GM10248 (cell line): Measurements from ENCODE around the gene SLC45A3.

Experiments
- CTCF ChIA-PET: fragments of 300-600 bp; sonication (Branson Sonifier 250); formaldehyde crosslinking; extraction: SDS; loops from one replicate; lab custom pipeline; 2021; ENCODE audit warnings: antibody characterized with exemption; lab: Yijun Ruan, JAX
- POLR2A ChIA-PET: fragments of 350-650 bp; sonication (Branson Sonifier 250); formaldehyde crosslinking; extraction: SDS; loops from one replicate; lab custom pipeline; 2020; ENCODE audit warnings: antibody characterized with exemption; lab: Yijun Ruan, JAX
- DNase-seq: peaks from one replicate; pipeline ENCODE4 v3.0.0; 2012; ENCODE audit errors: extremely low spot score
- CTCF ChIP-seq: IDR thresholded peaks from 2 replicates; pipeline ENCODE4 v1.5.1; 2012; ENCODE audit warnings: mild to moderate bottlenecking, low read depth; ENCODE audit errors: extremely low read depth, missing control alignments, control extremely low read depth

The SLC45A3 gene

GRCh38 chr1:205678286-205679111 lies 1.8 kb downstream of the SLC45A3 start:
- ChIA-PET POLR2A (no interaction called here), CTCF (interaction anchor here (0.7 to 6.1 kb wide), 10 partner anchors 9 to 154 kb away, joined by 3 to 46 read pairs (median 5); no protein-coding TSS in a partner anchor)
- no peak for TF ChIP-seq CTCF
- DNase-seq, result no peak

- DNase-seq, result no peak
- POLR2A ChIA-PET, result interaction anchor here (0.6 kb wide), 1 partner anchor 9 kb away, joined by 3 read pairs; no protein-coding TSS in a partner anchor
- CTCF ChIA-PET, result interaction anchor here (0.9 to 6.1 kb wide), 9 partner anchors 9 to 153 kb away, joined by 3 to 46 read pairs (median 7); no protein-coding TSS in a partner anchor
- TF ChIP-seq CTCF, result no peak
These were observed 3.1 kb downstream of the SLC45A3 start for GRCh38 chr1:205677167-205677566.

DNA sequence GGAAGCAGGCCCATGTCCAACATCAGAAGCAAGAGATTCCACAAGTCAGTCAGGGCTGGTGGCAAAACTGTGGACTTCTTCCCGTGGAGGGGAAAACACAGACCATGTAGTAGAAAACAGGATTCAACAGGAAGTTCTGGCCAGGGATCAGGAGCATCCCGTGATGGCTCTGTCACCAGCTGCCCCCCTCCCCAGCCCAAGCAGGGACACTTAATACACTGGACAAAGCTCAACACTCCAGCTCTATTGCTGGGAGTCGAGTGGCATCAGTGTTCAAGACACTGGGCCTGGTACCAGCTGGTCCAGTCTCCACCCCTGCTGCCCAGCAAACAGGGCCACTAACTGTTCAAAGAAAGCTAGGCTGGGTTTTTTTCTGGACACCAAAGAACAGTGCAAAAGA lies 3.7 kb downstream of the SLC45A3 start:
- POLR2A ChIA-PET, result no interaction called here
- TF ChIP-seq CTCF, result no peak
- CTCF ChIA-PET, result interaction anchor here (1.1 to 6.1 kb wide), 8 partner anchors 9 to 152 kb away, joined by 3 to 46 read pairs (median 8); no protein-coding TSS in a partner anchor
- no peak for DNase-seq

DNA sequence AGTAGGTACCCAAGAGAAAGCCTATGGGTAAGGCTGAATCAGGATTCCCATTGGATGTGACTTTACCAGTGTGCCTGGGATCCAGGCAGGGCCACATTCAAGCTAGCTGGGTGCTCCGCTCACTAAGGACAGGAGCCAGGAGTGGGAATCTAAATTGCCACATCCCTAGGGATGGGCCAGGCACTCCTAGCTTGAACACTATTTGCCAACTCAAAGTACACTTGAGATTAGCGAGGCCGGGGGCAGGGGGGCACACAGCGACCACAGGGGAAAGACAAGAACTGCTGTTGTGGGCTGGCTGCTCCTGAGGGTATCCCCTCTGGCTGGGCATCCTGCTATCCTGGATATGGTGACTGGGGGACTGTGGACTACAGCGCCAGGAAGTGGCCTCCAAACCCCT lies 4.3 kb downstream of the SLC45A3 start:
- POLR2A ChIA-PET, result no interaction called here
- no peak for DNase-seq
- CTCF ChIA-PET, result interaction anchor here (0.7 to 6.1 kb wide), 9 partner anchors 8 to 152 kb away, joined by 3 to 46 read pairs (median 7); no protein-coding TSS in a partner anchor
- no peak for TF ChIP-seq CTCF

DNA sequence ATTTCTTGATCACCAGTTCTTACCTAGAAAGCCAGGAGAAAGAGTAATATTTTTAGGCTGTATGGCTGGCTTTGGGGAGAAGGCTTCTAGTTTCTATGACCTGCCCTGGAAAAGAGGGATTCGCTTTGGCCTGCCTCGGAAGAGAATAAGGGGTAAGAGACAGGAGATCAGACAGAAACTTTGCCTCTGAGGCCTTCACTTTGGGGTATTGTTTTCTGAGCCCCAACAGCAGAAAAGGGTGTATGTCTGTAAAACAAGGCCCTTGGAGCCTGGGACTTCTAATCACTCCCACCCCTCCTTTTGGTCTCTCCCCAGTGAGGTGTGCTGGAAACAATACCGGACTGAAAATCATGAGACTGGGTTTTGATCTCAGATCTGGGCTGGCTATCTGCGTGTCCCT lies 5.1 kb downstream of the SLC45A3 start:
- ChIA-PET POLR2A (no interaction called here), CTCF (interaction anchor here (0.7 to 4.2 kb wide), 3 partner anchors 16 to 86 kb away, joined by 3 to 30 read pairs (median 4); no protein-coding TSS in a partner anchor)
- DNase-seq, result no peak
- no peak for TF ChIP-seq CTCF

DNA sequence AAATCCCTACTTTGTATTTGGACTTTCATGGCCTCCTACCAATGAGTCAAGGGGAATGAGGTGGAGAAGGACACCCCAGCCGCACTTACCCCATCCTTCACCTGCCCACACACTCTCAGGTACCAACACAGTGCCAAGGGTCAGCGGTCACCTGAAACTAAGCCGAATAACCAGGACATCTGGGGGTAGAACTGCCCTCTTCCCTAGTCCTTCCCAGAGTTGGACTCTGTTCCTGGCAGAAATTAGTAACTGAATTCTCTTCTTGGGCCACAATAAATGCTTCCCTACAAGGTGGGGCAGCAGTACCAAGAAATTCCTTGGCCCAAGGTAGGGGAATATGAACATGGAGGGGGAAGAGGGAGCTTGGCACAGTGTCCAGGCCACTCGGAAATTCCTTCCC lies 7.3 kb downstream of the SLC45A3 start:
- ChIA-PET POLR2A (no interaction called here), CTCF (interaction anchor here (1.1 to 4.2 kb wide), 7 partner anchors 13 to 304 kb away, joined by 3 to 30 read pairs (median 4); no protein-coding TSS in a partner anchor)
- DNase-seq, result no peak
- TF ChIP-seq CTCF, result no peak
